Breast epithelium (tissue), 4 donors: Measurements from ENCODE around the gene HTR4. TPM values are rescaled to one million over a fixed set of nuclear protein-coding genes. Genes with fewer than 3 reads are reported as not detected.

Experiments used
- DNase-seq, 2 donors: peaks; one replicate each; pipeline ENCODE4 v3.0.0-alpha.2; 2019; ENCODE audit warnings: low spot score in 2 of 2
- H3K27ac ChIP-seq, 2 donors: fragments of 200-600 bp; sonication (generic) in 1 of 2; one replicate each; pipeline ENCODE4 v1.5.1; 2016 to 2019; ENCODE audit warnings: mild to moderate bottlenecking in 1 of 2
- H3K27me3 ChIP-seq, 2 donors: fragments of 200-600 bp; sonication (generic) in 1 of 2; one replicate each; pipeline versions ENCODE4 v1.5.1 to v1.6.0; 2017 to 2019; ENCODE audit warnings: control low read depth in 1 of 2, mild to moderate bottlenecking in 1 of 2
- H3K36me3 ChIP-seq: fragments of 200-600 bp; one replicate; pipeline ENCODE4 v1.5.1; 2019
- H3K4me1 ChIP-seq, 2 donors: fragments of 200-600 bp; sonication (generic); one replicate each; pipeline ENCODE4 v1.5.1; 2016 to 2019; ENCODE audit warnings: control low read depth in 1 of 2
- H3K4me3 ChIP-seq, 3 donors: fragments of 200-600 bp; sonication (generic); 1 replicate in 2 of 3; 2 replicates in 1 of 3; pipeline ENCODE4 v1.5.1; 2016 to 2019; ENCODE audit warnings: mild to moderate bottlenecking in 3 of 3, moderate library complexity in 2 of 3
- H3K9me3 ChIP-seq, 2 donors: fragments of 200-600 bp; sonication (generic) in 1 of 2; one replicate each; pipeline ENCODE4 v1.5.1; 2016 to 2019; ENCODE audit warnings: control low read depth in 1 of 2
- POLR2A ChIP-seq: fragments of 450-650 bp; IDR thresholded peaks from one replicate; pipeline ENCODE4 v1.6.1; 2016; ENCODE audit warnings: antibody characterized with exemption, mild to moderate bottlenecking, moderate library complexity
- POLR2AphosphoS5 ChIP-seq, 3 donors: sonication (generic); formaldehyde crosslinking; IDR thresholded peaks; one replicate each; pipeline ENCODE4 v1.6.1; 2017; ENCODE audit warnings: antibody characterized with exemption in 3 of 3
- intact Hi-C: fragments of 100-400 bp; cut with DNase I; formaldehyde crosslinking; loops from one replicate; pipeline ENCODE4 v1.15.1; 2023; ENCODE audit warnings: low total_unique reads
- total RNA-seq, 3 donors: library from RNA; depleted of rRNA; stranded (reverse); fragments of >200 nt; gene quantifications; one replicate each; pipeline ENCODE4 v1.1.0, GENCODE V29; 2016
- TF ChIP-seq, protein P1 (sequence below), 3 donors: fragments of 450-650 bp; IDR thresholded peaks; one replicate each; pipeline ENCODE4 v1.5.1; 2016 to 2017; ENCODE audit warnings: antibody characterized with exemption in 3 of 3, mild to moderate bottlenecking in 3 of 3, moderate library complexity in 3 of 3

The HTR4 gene
- total RNA-seq, 3 donors from 2014 or later: 0.15 to 0.66 TPM; not detected in 1

DNA sequence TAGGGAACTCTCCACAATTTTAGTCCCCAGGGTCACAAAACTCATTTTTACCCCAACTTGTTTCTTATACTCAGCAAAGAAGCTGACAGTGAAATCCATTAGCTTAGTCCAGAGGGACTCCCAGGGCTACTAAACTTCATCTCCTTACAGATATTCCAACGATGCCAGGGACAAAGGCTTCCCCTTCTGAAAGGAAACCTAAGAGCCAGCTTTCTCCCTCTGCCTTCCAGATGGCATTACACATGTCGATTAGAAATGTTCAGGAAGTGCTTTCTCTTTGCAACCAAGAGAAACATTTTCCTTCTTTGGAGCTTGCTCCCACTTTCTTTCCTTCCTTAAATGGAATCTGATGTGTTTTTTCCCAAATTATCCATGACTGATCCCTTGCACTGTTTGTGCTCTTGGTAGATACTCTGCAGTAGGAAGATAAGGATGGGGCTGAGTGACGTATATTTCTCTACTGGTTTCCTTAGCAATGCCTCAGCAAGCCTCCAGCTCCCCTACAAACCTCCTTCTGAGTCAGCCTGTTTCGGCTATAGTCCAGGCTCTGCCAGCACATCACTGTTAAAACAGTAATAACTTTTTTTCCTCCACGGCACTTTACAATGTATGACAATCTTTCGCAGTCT is 43.0 kb upstream of the HTR4 start:
- Histone ChIP-seq H3K9me3 (peaks cover 0 to 6% of the 10 kb centered on the region in 2 donors), H3K4me1 (no peaks in the 10 kb centered on the region), H3K27ac (no peak overlapping the region), H3K4me3 (no peak overlapping the region), H3K27me3 (peaks cover 0 to 5% of the 10 kb centered on the region in 2 donors), H3K36me3 (no peaks in the 10 kb centered on the region)
- DNase-seq: no peak
- intact Hi-C loops: no loop called here
- TF ChIP-seq, protein P1, sequence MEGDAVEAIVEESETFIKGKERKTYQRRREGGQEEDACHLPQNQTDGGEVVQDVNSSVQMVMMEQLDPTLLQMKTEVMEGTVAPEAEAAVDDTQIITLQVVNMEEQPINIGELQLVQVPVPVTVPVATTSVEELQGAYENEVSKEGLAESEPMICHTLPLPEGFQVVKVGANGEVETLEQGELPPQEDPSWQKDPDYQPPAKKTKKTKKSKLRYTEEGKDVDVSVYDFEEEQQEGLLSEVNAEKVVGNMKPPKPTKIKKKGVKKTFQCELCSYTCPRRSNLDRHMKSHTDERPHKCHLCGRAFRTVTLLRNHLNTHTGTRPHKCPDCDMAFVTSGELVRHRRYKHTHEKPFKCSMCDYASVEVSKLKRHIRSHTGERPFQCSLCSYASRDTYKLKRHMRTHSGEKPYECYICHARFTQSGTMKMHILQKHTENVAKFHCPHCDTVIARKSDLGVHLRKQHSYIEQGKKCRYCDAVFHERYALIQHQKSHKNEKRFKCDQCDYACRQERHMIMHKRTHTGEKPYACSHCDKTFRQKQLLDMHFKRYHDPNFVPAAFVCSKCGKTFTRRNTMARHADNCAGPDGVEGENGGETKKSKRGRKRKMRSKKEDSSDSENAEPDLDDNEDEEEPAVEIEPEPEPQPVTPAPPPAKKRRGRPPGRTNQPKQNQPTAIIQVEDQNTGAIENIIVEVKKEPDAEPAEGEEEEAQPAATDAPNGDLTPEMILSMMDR (IDR thresholded peaks at IDR 0.05): no peak
- TF ChIP-seq POLR2A (no peak), POLR2AphosphoS5 (IDR thresholded peaks at IDR 0.05) (no peak)

DNA sequence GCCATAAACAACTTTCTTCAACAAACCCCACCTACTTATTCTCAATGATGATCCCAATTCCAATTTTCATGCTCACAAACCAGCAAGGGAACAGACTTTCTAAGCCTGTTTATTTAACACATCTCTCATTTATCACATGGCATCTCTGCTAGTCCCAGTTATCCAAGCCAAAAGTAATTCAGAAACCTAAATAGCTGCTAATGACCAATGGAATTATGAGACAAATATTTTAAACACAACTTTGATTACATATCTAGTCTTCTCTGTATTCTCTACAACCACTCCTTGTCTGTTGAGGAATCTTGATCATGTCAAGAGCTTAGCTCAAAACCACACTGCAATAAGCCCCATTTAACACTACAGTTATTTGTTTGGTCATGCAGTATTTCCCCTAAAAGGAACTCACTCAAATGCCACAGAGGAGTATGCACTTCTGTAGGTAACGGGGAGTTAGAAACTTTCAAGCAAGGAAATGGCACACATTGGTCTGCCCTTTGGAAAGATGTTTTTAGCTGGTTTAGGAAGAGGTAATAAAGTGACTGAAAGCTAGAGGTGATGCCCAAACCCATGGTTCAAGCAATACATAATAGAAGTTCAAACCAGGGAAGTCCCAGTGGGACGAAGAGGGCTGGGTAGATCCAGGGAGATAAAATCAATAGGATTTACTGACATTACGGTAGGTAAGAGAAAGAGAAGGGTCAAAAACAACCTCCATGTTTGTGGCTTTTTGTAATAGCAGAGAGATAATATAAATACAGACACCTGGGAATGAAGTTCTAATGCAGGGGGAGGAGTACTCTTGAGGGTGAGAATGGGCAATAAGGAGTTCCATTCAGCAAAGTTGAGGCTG is 42.1 kb upstream of the HTR4 start:
- H3K36me3 ChIP-seq: no peaks in the 10 kb centered on the region
- H3K27ac ChIP-seq: no peak overlapping the region
- no peaks in the 10 kb centered on the region for H3K4me1 ChIP-seq
- H3K27me3 ChIP-seq: peaks cover 0 to 5% of the 10 kb centered on the region in 2 donors
- intact Hi-C loops: no loop called here
- no peak overlapping the region for H3K4me3 ChIP-seq
- no peak for DNase-seq
- H3K9me3 ChIP-seq: peaks cover 0 to 5% of the 10 kb centered on the region in 2 donors
- TF ChIP-seq, protein P1 (IDR thresholded peaks at IDR 0.05): no peak
- TF ChIP-seq POLR2AphosphoS5 (IDR thresholded peaks at IDR 0.05) (no peak), POLR2A (no peak)

DNA sequence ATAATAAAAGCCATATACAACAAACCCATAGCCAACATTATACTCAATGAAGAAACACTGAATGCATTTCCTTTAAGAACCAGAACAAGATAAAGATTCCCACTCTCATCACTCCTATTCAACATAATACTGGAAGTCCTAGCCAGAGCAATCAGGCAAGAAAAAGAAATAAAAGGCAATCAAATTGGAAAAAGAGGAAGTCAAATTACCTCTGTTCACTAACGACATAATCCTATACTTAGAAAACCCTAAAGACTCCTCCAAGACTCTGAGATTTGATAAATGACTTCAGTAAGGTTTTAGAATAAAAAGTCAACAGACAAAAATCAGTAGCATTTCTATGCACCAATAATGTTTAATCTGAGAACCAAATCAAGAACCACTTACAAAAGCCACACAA is 36.6 kb upstream of the HTR4 start:
- Histone ChIP-seq H3K27ac (no peak overlapping the region), H3K4me3 (no peak overlapping the region), H3K36me3 (no peaks in the 10 kb centered on the region), H3K4me1 (no peaks in the 10 kb centered on the region), H3K27me3 (no peaks in the 10 kb centered on the region), H3K9me3 (peaks cover 0 to 9% of the 10 kb centered on the region in 2 donors)
- intact Hi-C loops: no loop called here
- no peak for DNase-seq
- TF ChIP-seq POLR2AphosphoS5 (IDR thresholded peaks at IDR 0.05) (no peak), POLR2A (no peak)
- TF ChIP-seq, protein P1 (IDR thresholded peaks at IDR 0.05): no peak

DNA sequence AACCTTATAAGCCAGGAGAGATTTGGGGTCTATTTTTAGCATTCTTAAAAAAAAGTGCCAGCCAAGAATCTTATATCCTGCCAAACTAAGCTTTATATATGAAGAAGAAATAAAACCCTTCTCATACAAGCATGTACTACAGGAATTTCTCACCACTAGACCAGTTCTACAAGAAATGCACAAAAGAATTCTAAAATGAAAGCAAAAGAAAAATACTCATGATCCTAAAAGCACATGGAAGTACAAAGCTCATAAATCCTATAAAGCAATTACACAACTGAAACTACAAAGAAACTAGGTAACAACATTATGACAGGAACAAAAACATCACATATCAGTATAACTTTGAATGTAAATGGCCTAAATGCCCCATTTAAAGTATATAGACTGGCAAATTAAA is 34.5 kb upstream of the HTR4 start:
- DNase-seq: no peak
- TF ChIP-seq, protein P1 (IDR thresholded peaks at IDR 0.05): no peak
- TF ChIP-seq POLR2AphosphoS5 (IDR thresholded peaks at IDR 0.05): no peak
- no peak for TF ChIP-seq POLR2A
- intact Hi-C loops: no loop called here
- Histone ChIP-seq H3K9me3 (peaks cover 0 to 9% of the 10 kb centered on the region in 2 donors), H3K27ac (no peak overlapping the region), H3K4me1 (no peaks in the 10 kb centered on the region), H3K27me3 (no peaks in the 10 kb centered on the region), H3K36me3 (no peaks in the 10 kb centered on the region), H3K4me3 (no peak overlapping the region)

DNA sequence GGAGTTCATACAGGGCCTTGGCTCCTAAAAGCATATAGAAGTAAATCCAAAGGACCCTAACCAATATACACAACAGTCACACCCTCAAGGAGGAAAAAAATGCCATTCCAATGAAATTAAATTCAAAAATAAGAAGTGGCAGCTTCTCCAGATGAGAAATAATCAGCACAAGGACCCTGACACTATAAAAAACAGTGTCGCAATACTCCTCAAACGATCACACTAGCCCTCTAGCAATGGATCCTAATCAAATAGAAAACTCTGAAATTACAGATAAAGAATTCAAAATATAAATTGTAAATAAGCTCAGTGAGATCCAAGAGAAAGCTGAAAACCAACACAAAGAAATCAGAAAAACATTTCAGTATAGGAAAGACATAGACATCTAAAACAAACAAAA is 33.5 kb upstream of the HTR4 start:
- Histone ChIP-seq H3K27ac (no peak overlapping the region), H3K36me3 (no peaks in the 10 kb centered on the region), H3K9me3 (peaks cover 0 to 9% of the 10 kb centered on the region in 2 donors), H3K27me3 (no peaks in the 10 kb centered on the region), H3K4me3 (no peak overlapping the region), H3K4me1 (no peaks in the 10 kb centered on the region)
- DNase-seq: no peak
- intact Hi-C loops: no loop called here
- TF ChIP-seq, protein P1 (IDR thresholded peaks at IDR 0.05): no peak
- TF ChIP-seq POLR2AphosphoS5 (IDR thresholded peaks at IDR 0.05): no peak
- TF ChIP-seq POLR2A: no peak
